SK-N-SH treated with all-trans-retinoic acid at 6 μM for 48 hours (cell line): ENCODE measurements around the gene RPLP2.

Experiments
- ATAC-seq: fragments of 200-7000 bp; cut with Tn5 transposase; 3 replicates; pipeline ENCODE4 v1.9.1; 2020; ENCODE audit warnings: mild to moderate bottlenecking, moderate library complexity
- ARNTL ChIP-seq: fragments of 450-650 bp; formaldehyde crosslinking; IDR thresholded peaks from 2 replicates; pipeline ENCODE4 v1.5.0; 2020; ENCODE audit warnings: low read depth, mild to moderate bottlenecking, moderate library complexity, borderline replicate concordance
- BACH2 ChIP-seq: fragments of 250-450 bp; sonication (Bioruptor Pico); IDR thresholded peaks from 2 replicates; pipeline ENCODE4 v1.9.0; 2021; ENCODE audit warnings: mild to moderate bottlenecking, borderline replicate concordance
- ESRRG ChIP-seq: fragments of 250-450 bp; sonication (Bioruptor Pico); IDR thresholded peaks from 2 replicates; pipeline ENCODE4 v1.6.1; 2021; ENCODE audit warnings: mild to moderate bottlenecking
- GLIS3 ChIP-seq: fragments of 250-450 bp; sonication (Bioruptor Pico); IDR thresholded peaks from 2 replicates; pipeline ENCODE4 v1.5.0; 2020; ENCODE audit warnings: mild to moderate bottlenecking, moderate library complexity
- ISL1 ChIP-seq: fragments of 250-450 bp; sonication (Bioruptor Pico); IDR thresholded peaks from 2 replicates; pipeline ENCODE4 v2.1.2; 2022; ENCODE audit warnings: mild to moderate bottlenecking, moderate library complexity
- OSR1 ChIP-seq: fragments of 250-450 bp; sonication (Bioruptor Pico); IDR thresholded peaks from 2 replicates; pipeline ENCODE4 v1.8.0; 2022; ENCODE audit warnings: moderate library complexity, mild to moderate bottlenecking, inconsistent platforms
- PPARA ChIP-seq: fragments of 250-450 bp; sonication (Bioruptor Pico); IDR thresholded peaks from 2 replicates; pipeline ENCODE4 v1.5.0; 2020; ENCODE audit warnings: mild to moderate bottlenecking, borderline replicate concordance
- RARB ChIP-seq: fragments of 250-450 bp; sonication (Bioruptor Pico); IDR thresholded peaks from 2 replicates; pipeline ENCODE4 v1.8.0; 2021; ENCODE audit warnings: mild to moderate bottlenecking, moderate library complexity
- SNAI2 ChIP-seq: fragments of 250-450 bp; sonication (Bioruptor Pico); IDR thresholded peaks from 2 replicates; pipeline ENCODE4 v1.5.0; 2020; ENCODE audit warnings: mild to moderate bottlenecking, moderate library complexity
- TCF4 ChIP-seq: fragments of 250-450 bp; sonication (Bioruptor Pico); IDR thresholded peaks from 2 replicates; pipeline ENCODE4 v1.8.0; 2021; ENCODE audit warnings: mild to moderate bottlenecking, moderate library complexity, borderline replicate concordance
- TOX ChIP-seq: fragments of 250-450 bp; sonication (Bioruptor Pico); IDR thresholded peaks from 2 replicates; pipeline ENCODE4 v1.8.0; 2021; ENCODE audit warnings: mild to moderate bottlenecking, moderate library complexity, borderline replicate concordance
- ZC3H10 ChIP-seq: fragments of 250-450 bp; sonication (Bioruptor Pico); IDR thresholded peaks from 2 replicates; pipeline ENCODE4 v1.5.1; 2021; ENCODE audit warnings: mild to moderate bottlenecking, moderate library complexity
- ZFP3 ChIP-seq: fragments of 250-450 bp; sonication (Bioruptor Pico); IDR thresholded peaks from 2 replicates; pipeline ENCODE4 v1.5.0; 2020; ENCODE audit warnings: mild to moderate bottlenecking, moderate library complexity
- ZFP30 ChIP-seq: fragments of 450-650 bp; formaldehyde crosslinking; IDR thresholded peaks from 2 replicates; pipeline ENCODE4 v1.5.0; 2022; ENCODE audit warnings: mild to moderate bottlenecking, moderate library complexity
- ZNF565 ChIP-seq: fragments of 450-650 bp; formaldehyde crosslinking; conservative IDR thresholded peaks from 2 replicates; pipeline ENCODE4 v1.5.0; 2020; ENCODE audit warnings: low read depth, mild to moderate bottlenecking, moderate library complexity
- ZNF70 ChIP-seq: fragments of 450-650 bp; formaldehyde crosslinking; IDR thresholded peaks from 2 replicates; pipeline ENCODE4 v1.5.0; 2020; ENCODE audit warnings: mild to moderate bottlenecking, moderate library complexity
- ZNF8 ChIP-seq: fragments of 450-650 bp; formaldehyde crosslinking; IDR thresholded peaks from 2 replicates; pipeline ENCODE4 v1.5.0; 2020; ENCODE audit warnings: mild to moderate bottlenecking, moderate library complexity
- TF ChIP-seq, protein P1 (sequence below): fragments of 250-450 bp; sonication (Bioruptor Pico); IDR thresholded peaks from 2 replicates; pipeline ENCODE4 v1.5.1; 2021; ENCODE audit warnings: mild to moderate bottlenecking, moderate library complexity
- TF ChIP-seq, protein P2 (sequence below): fragments of 250-450 bp; sonication (Bioruptor Pico); IDR thresholded peaks from 2 replicates; pipeline ENCODE4 v1.8.0; 2021; ENCODE audit warnings: low read depth, mild to moderate bottlenecking, moderate library complexity, borderline replicate concordance
- TF ChIP-seq, protein P3 (sequence below): fragments of 250-450 bp; sonication (Bioruptor Pico); IDR thresholded peaks from 2 replicates; pipeline ENCODE4 v1.5.0; 2020; ENCODE audit warnings: mild to moderate bottlenecking, moderate library complexity
- TF ChIP-seq, protein P4 (sequence below): fragments of 250-450 bp; sonication (Bioruptor Pico); IDR thresholded peaks from 2 replicates; pipeline ENCODE4 v1.8.0; 2020; ENCODE audit warnings: mild to moderate bottlenecking, moderate library complexity, borderline replicate concordance
- TF ChIP-seq, protein P5 (sequence below): fragments of 250-450 bp; sonication (Bioruptor Pico); IDR thresholded peaks from 2 replicates; pipeline ENCODE4 v1.5.1; 2020; ENCODE audit warnings: low read depth, mild to moderate bottlenecking, moderate library complexity

The RPLP2 gene

DNA sequence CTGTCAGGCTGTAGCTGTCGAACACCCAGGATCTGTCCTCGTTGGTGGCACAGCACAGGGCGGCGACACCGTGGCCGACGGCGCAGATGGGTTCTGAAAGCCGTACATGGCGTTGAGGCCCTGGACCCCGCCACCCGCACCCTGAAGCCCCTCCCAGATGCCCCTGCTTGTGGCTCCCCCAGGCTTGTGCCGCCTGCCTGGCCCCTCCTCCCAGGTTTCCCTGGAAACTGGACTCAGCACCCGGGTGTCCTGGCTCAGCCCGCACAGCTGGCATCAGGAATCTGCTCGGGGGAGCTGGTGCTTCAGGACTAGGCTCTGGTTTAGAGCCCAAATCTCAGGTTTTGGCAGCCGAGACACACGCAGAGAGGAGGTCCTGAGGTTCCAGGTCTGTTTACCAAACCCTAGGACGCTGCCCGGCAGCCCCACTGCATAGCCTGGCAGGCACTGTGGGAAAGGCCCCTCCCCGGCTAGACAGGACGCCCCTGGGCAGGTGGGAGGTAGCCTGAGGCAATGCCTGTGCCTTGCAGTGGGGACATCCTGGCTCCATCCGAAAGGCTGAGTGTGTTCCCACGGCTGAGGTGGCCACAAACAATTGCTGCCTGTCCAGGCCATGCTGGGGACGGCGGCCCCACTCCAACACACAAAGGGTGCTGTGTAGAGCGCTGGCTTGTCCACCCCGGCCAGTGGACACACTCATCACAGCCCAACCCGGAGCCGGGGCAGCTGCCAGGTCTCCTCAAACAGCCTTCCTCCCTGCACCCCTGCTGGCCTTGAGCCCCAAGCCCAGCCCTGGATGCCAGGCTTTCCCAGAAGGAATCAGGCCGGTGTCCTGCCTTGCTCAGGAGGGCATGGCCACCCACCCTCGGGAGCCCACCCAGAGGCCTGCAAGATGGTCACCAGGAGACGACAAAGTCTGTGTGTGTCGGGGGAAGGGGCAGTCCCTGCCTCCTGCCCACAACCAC, 37.1 kb upstream of the RPLP2 start (continued):
- no peak for TF ChIP-seq ESRRG
- no peak for TF ChIP-seq RARB
- no peak for TF ChIP-seq ARNTL (CRISPR knock-in tag)
- no peak for TF ChIP-seq GLIS3 (CRISPR knock-in tag)
- TF ChIP-seq OSR1 (CRISPR knock-in tag), result no peak
- no peak for TF ChIP-seq TOX
- TF ChIP-seq TCF4 (CRISPR knock-in tag), result no peak

DNA sequence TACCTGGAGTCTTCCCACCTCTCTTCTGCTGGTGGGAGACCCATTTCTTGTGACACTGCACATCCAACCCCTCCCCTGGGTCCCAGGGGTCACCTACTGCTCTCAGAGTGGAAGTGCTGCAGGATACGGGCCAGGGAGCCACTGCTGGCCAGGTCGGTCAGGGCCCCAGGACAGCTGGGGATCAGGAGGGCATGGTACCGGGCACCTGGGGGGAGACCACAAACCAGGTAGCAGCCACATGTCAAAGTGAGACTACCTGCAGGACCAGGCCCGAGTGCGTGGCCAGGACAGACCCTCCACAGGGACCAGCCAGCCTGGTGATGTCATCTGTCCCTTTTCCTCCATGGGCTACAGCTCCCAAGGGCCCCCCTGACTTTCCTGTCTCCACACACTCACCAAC, 36.3 kb upstream of the RPLP2 start:
- ATAC-seq, result no peak
- TF ChIP-seq TOX, result no peak
- TF ChIP-seq, protein P1, sequence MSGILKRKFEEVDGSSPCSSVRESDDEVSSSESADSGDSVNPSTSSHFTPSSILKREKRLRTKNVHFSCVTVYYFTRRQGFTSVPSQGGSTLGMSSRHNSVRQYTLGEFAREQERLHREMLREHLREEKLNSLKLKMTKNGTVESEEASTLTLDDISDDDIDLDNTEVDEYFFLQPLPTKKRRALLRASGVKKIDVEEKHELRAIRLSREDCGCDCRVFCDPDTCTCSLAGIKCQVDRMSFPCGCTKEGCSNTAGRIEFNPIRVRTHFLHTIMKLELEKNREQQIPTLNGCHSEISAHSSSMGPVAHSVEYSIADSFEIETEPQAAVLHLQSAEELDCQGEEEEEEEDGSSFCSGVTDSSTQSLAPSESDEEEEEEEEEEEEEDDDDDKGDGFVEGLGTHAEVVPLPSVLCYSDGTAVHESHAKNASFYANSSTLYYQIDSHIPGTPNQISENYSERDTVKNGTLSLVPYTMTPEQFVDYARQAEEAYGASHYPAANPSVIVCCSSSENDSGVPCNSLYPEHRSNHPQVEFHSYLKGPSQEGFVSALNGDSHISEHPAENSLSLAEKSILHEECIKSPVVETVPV (CRISPR knock-in tag), result no peak
- TF ChIP-seq OSR1 (CRISPR knock-in tag), result no peak

DNA sequence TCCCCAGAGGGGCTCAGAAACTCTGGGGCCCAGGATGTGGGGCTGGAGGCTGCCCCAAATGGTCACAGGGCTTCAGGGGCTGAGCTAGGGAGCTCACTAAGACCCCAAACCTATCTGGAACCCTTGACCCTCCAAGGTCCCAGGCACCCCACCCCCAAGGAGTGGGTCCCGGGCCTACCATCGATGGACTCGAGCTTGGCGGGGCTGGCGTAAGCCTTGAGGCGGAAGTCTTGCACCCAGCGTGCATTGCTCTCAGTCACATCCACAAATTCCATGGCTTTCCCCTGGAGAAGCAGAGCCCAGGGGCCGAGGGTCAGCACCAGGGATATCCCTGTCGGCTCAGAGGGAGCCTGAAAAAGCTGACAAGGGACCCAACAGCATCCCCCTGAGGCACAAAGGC, 35.9 kb upstream of the RPLP2 start:
- TF ChIP-seq ZNF8 (CRISPR knock-in tag) (no peak), BACH2 (CRISPR knock-in tag) (no peak), ZNF565 (CRISPR knock-in tag) (no peak), OSR1 (CRISPR knock-in tag) (no peak), SNAI2 (CRISPR knock-in tag) (no peak), ARNTL (CRISPR knock-in tag) (no peak), ZC3H10 (no peak), TCF4 (CRISPR knock-in tag) (no peak), RARB (no peak), TOX (no peak), PPARA (no peak), ISL1 (CRISPR knock-in tag) (no peak), ZFP3 (CRISPR knock-in tag) (no peak), ZFP30 (no peak), ZNF70 (CRISPR knock-in tag) (no peak)
- TF ChIP-seq, protein P2, sequence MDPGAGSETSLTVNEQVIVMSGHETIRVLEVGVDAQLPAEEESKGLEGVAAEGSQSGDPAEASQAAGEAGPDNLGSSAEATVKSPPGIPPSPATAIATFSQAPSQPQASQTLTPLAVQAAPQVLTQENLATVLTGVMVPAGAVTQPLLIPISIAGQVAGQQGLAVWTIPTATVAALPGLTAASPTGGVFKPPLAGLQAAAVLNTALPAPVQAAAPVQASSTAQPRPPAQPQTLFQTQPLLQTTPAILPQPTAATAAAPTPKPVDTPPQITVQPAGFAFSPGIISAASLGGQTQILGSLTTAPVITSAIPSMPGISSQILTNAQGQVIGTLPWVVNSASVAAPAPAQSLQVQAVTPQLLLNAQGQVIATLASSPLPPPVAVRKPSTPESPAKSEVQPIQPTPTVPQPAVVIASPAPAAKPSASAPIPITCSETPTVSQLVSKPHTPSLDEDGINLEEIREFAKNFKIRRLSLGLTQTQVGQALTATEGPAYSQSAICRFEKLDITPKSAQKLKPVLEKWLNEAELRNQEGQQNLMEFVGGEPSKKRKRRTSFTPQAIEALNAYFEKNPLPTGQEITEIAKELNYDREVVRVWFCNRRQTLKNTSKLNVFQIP (CRISPR knock-in tag), result no peak
- TF ChIP-seq, protein P3, sequence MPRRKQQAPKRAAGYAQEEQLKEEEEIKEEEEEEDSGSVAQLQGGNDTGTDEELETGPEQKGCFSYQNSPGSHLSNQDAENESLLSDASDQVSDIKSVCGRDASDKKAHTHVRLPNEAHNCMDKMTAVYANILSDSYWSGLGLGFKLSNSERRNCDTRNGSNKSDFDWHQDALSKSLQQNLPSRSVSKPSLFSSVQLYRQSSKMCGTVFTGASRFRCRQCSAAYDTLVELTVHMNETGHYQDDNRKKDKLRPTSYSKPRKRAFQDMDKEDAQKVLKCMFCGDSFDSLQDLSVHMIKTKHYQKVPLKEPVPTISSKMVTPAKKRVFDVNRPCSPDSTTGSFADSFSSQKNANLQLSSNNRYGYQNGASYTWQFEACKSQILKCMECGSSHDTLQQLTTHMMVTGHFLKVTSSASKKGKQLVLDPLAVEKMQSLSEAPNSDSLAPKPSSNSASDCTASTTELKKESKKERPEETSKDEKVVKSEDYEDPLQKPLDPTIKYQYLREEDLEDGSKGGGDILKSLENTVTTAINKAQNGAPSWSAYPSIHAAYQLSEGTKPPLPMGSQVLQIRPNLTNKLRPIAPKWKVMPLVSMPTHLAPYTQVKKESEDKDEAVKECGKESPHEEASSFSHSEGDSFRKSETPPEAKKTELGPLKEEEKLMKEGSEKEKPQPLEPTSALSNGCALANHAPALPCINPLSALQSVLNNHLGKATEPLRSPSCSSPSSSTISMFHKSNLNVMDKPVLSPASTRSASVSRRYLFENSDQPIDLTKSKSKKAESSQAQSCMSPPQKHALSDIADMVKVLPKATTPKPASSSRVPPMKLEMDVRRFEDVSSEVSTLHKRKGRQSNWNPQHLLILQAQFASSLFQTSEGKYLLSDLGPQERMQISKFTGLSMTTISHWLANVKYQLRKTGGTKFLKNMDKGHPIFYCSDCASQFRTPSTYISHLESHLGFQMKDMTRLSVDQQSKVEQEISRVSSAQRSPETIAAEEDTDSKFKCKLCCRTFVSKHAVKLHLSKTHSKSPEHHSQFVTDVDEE (CRISPR knock-in tag), result no peak
- TF ChIP-seq, protein P4, sequence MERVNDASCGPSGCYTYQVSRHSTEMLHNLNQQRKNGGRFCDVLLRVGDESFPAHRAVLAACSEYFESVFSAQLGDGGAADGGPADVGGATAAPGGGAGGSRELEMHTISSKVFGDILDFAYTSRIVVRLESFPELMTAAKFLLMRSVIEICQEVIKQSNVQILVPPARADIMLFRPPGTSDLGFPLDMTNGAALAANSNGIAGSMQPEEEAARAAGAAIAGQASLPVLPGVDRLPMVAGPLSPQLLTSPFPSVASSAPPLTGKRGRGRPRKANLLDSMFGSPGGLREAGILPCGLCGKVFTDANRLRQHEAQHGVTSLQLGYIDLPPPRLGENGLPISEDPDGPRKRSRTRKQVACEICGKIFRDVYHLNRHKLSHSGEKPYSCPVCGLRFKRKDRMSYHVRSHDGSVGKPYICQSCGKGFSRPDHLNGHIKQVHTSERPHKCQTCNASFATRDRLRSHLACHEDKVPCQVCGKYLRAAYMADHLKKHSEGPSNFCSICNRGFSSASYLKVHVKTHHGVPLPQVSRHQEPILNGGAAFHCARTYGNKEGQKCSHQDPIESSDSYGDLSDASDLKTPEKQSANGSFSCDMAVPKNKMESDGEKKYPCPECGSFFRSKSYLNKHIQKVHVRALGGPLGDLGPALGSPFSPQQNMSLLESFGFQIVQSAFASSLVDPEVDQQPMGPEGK (CRISPR knock-in tag), result no peak
- TF ChIP-seq, protein P1 (CRISPR knock-in tag), result no peak
- TF ChIP-seq, protein P5, sequence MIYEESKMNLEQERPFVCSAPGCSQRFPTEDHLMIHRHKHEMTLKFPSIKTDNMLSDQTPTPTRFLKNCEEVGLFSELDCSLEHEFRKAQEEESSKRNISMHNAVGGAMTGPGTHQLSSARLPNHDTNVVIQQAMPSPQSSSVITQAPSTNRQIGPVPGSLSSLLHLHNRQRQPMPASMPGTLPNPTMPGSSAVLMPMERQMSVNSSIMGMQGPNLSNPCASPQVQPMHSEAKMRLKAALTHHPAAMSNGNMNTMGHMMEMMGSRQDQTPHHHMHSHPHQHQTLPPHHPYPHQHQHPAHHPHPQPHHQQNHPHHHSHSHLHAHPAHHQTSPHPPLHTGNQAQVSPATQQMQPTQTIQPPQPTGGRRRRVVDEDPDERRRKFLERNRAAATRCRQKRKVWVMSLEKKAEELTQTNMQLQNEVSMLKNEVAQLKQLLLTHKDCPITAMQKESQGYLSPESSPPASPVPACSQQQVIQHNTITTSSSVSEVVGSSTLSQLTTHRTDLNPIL (CRISPR knock-in tag), result no peak
- ATAC-seq, result no peak
